Activated T-cell treated with anti-CD3 and anti-CD28 coated beads for 48 hours (primary cell): ENCODE data around the gene MINDY1.

Source experiments
- DNase-seq: peaks from one replicate; pipeline ENCODE4 v3.0.0-alpha.2; 2020; ENCODE audit warnings: low read depth

MINDY1 gene

DNA sequence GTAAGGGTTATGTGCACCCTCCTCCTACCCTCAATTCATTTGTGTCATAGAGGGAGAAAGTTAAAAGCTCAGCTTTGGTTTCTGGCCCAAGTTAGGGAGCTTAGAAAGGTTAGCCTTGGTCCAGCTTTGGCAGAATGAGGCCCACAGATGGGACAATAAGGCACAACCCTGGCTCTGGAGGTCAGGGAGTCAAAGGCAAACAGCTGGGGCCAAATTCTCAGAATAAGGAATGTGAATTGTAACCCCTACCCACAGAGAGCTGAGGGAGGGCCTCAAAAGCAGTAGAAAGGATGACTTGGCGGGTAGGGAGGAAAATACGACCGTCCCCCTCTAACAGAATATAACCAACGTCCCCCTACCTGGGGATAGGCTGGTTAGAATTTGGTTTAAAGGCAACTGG is 41.1 kb downstream of the MINDY1 start:
- no peak for DNase-seq

DNA sequence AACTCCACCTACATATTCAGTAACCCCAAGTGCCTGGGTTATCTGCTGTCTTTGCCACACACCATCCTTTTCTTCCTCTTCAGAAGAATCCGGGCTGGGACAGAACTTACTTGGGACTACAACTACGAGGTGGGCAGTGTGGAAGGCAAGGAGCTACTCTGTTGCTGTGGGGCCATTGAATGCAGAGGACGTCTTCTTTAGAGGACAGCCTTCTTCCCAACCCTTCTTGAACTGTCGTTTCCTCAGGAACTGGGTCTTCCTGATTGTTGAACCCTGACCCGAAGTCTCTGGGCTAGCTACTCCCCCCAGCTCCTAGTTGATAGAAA is 42.6 kb downstream of the MINDY1 start:
- no peak for DNase-seq

DNA sequence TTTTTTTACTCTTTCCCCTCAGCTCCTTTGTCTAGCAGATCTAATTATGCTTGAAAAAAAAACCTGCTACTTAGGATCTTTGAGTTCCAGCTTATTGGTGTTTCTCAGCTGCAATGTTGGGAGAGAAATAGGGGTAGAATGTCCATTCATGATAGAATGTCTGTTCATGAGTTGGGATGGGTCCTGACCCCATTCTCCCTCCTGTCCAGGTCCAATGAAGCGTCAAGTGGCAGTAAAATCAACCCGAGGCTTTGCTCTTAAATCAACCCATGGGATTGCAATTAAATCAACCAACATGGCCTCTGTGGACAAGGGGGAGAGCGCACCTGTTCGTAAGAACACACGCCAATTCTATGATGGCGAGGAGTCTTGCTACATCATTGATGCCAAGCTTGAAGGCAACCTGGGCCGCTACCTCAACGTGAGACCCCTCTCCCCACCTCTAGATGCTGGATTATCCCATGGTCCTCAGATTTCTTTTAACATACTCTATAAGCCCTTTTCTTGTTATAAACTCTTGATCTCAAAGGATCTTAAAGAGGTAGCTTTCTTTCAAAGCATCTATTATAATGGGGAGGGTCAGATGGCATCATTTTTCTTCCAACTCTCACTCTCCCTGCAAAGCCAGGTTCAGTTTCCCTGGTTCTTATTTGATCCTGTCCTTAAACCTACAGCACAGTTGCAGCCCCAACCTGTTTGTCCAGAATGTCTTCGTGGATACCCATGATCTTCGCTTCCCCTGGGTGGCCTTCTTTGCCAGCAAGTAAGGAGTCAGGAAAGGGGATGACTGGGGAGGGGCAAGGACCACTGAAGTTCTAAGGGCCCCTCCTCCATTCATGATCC is 43.2 kb downstream of the MINDY1 start:
- no peak for DNase-seq

DNA sequence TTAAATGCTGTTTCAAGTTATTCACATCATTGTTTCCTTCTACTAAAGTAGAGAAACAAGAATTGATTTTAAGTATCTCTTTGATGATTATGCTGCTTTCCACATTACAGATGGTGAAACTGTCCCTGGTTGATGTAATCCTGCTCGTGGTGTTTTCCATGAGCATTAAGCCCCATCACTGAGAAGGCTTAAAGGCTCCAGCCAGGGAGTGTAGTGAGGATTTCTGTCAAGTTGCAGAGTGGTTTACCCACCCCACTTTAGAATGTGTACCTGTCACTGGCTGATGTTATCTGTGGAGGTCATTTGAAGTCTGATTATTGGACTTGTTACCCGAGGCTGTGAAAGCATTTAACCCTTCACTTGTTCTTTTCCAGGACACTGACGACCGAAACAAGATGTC is 44.9 kb downstream of the MINDY1 start:
- no peak for DNase-seq

- no peak for DNase-seq
Observed at GRCh38 chr1:150960646-150961045, 46.1 kb downstream of the MINDY1 start.

GRCh38 chr1:150957666-150958065 is 49.0 kb downstream of the MINDY1 start:
- DNase-seq, result no peak

DNA sequence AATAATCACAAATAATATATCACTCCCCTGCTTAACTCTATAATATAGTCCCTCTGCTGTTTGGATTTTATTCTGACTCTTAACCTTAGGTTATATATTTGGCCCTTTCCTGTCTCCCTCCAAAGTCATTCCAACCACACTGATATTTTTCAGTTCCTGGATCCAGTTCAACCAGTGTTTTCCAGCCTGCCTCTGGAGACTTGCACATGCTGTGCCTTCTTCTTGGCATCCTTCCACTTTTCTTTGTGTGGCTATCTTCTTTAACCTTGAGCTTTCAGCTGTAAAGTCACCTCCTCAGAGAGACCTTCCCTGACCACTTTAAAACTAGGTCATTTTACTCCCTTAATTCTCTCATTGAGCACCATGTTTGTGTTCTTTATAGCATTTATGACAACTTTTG is 51.4 kb downstream of the MINDY1 start:
- no peak for DNase-seq

DNA sequence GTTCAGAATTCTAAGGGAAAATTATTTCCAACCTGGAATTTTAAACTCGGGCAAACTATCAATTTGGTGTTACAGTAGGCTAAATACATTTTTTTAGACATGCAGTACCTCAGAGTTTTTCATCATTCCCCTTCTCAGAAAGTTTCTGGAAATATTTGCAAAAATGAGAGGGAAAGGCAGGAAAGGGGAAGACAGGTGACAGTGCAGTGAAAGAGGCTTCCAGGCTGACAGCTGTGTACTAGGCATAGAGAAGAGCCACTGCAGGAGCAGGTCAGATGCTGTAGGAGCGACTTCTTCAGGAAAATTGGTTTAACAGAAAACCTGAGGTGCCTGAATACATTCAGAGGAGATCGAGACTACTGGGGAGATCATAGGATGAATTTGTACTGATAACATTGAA is 52.0 kb downstream of the MINDY1 start:
- no peak for DNase-seq
